OCI-LY1 (cell line): ENCODE data around the gene CYYR1.
"Not testable (repeated sequence)": the region's sequence is repeated elsewhere in the genome, so short reads cannot be mapped to it uniquely, and the experiment has no call there.

Experiments
- H2AFZ ChIP-seq: fragments of 200-600 bp; sonication (generic), shearing (Covaris generic); 2 replicates; pipeline ENCODE4 v1.6.0; 2014; ENCODE audit warnings: antibody characterized with exemption, mild to moderate bottlenecking, low read length
- H3F3A ChIP-seq: fragments of 200-600 bp; sonication (generic), shearing (Covaris generic); 2 replicates; pipeline ENCODE4 v1.6.0; 2014; ENCODE audit warnings: mild to moderate bottlenecking, antibody characterized with exemption, low read length, moderate library complexity; ENCODE audit not compliant: insufficient read depth
- H3K27ac ChIP-seq: fragments of 200-600 bp; sonication (generic); 2 replicates; pipeline ENCODE4 v1.5.1; 2014; ENCODE audit warnings: low read length, mixed run types, mild to moderate bottlenecking, low read depth; ENCODE audit not compliant: poor library complexity, severe bottlenecking
- H3K27me3 ChIP-seq: fragments of 200-600 bp; sonication (generic); 2 replicates; pipeline ENCODE4 v1.6.0; 2014; ENCODE audit warnings: antibody characterized with exemption, mild to moderate bottlenecking, low read length, moderate library complexity; ENCODE audit not compliant: insufficient read depth
- H3K36me3 ChIP-seq: fragments of 200-600 bp; sonication (generic); 2 replicates; pipeline ENCODE4 v1.6.1; 2014; ENCODE audit warnings: mild to moderate bottlenecking, antibody characterized with exemption, low read length, moderate library complexity, mixed read lengths; ENCODE audit not compliant: insufficient read depth
- H3K4me1 ChIP-seq: fragments of 200-600 bp; sonication (generic); 2 replicates; pipeline ENCODE4 v1.5.1; 2014; ENCODE audit warnings: mild to moderate bottlenecking, low read length, moderate library complexity; ENCODE audit not compliant: insufficient read depth, severe bottlenecking
- H3K4me2 ChIP-seq: fragments of 200-600 bp; sonication (generic), shearing (Covaris generic); 2 replicates; pipeline ENCODE4 v1.6.1; 2014; ENCODE audit warnings: low read length
- H3K4me3 ChIP-seq: fragments of 200-600 bp; sonication (generic); 2 replicates; pipeline ENCODE4 v1.5.1; 2014; ENCODE audit warnings: low read length, low read depth, mild to moderate bottlenecking, mixed read lengths; ENCODE audit not compliant: poor library complexity, severe bottlenecking
- H3K79me2 ChIP-seq: fragments of 200-600 bp; shearing (Covaris generic); 2 replicates; pipeline ENCODE4 v1.6.1; 2016; ENCODE audit warnings: mixed run types, low read length, mixed read lengths; ENCODE audit not compliant: insufficient read depth
- H3K9ac ChIP-seq: fragments of 200-600 bp; sonication (generic), shearing (Covaris generic); 2 replicates; pipeline ENCODE4 v1.6.1; 2014; ENCODE audit warnings: mild to moderate bottlenecking, low read length, mixed read lengths
- H3K9me2 ChIP-seq: fragments of 200-600 bp; sonication (generic), shearing (Covaris generic); 2 replicates; pipeline ENCODE4 v1.6.1; 2014; ENCODE audit warnings: low read depth, mild to moderate bottlenecking, low read length, mixed read lengths
- H3K9me3 ChIP-seq: fragments of 200-600 bp; shearing (Covaris generic); 2 replicates; pipeline ENCODE4 v1.6.1; 2014; ENCODE audit warnings: low read length, mixed read lengths
- H4K20me1 ChIP-seq: fragments of 200-600 bp; sonication (generic), shearing (Covaris generic); 2 replicates; pipeline ENCODE4 v1.6.0; 2016; ENCODE audit warnings: mild to moderate bottlenecking, low read length; ENCODE audit not compliant: insufficient read depth
- CTCF ChIP-seq: fragments of 200-600 bp; sonication (generic), shearing (Covaris generic); IDR thresholded peaks from 2 replicates; pipeline ENCODE4 v1.5.1; 2017; ENCODE audit warnings: mild to moderate bottlenecking, antibody characterized with exemption, low read length, moderate library complexity, mixed read lengths
- EZH2 ChIP-seq: fragments of 200-600 bp; sonication (generic), shearing (Covaris generic); IDR thresholded peaks from 2 replicates; pipeline ENCODE4 v1.8.0; 2017; ENCODE audit warnings: borderline replicate concordance, mixed run types, mild to moderate bottlenecking, antibody characterized with exemption, low read length, moderate library complexity, mixed read lengths

The CYYR1 gene

GRCh38 chr21:26461500-26461899, 111.6 kb downstream of the CYYR1 start:
- Histone ChIP-seq H3K36me3 (no peaks in the 10 kb centered on the region), H3F3A (no peaks in the 10 kb centered on the region), H3K27ac (no peak overlapping the region), H2AFZ (no peak overlapping the region), H3K4me3 (no peak overlapping the region), H3K79me2 (no peaks in the 10 kb centered on the region), H3K9me3 (no peaks in the 10 kb centered on the region), H3K4me1 (no peaks in the 10 kb centered on the region), H3K9me2 (no peaks in the 10 kb centered on the region), H3K27me3 (no peaks in the 10 kb centered on the region), H4K20me1 (no peaks in the 10 kb centered on the region), H3K9ac (no peak overlapping the region), H3K4me2 (no peak overlapping the region)
- TF ChIP-seq EZH2 (no peak), CTCF (no peak)

GRCh38 chr21:26460621-26461020, 112.5 kb downstream of the CYYR1 start:
- no peak overlapping the region for H3K9ac ChIP-seq
- H3K4me1 ChIP-seq = no peaks in the 10 kb centered on the region
- no peaks in the 10 kb centered on the region for H3K36me3 ChIP-seq
- H3K27ac ChIP-seq = no peak overlapping the region
- H4K20me1 ChIP-seq = no peaks in the 10 kb centered on the region
- no peaks in the 10 kb centered on the region for H3K9me3 ChIP-seq
- no peaks in the 10 kb centered on the region for H3F3A ChIP-seq
- H3K4me2 ChIP-seq = no peak overlapping the region
- TF ChIP-seq CTCF (no peak), EZH2 (no peak)
- no peaks in the 10 kb centered on the region for H3K9me2 ChIP-seq
- H2AFZ ChIP-seq = no peak overlapping the region
- no peaks in the 10 kb centered on the region for H3K79me2 ChIP-seq
- H3K4me3 ChIP-seq = no peak overlapping the region
- no peaks in the 10 kb centered on the region for H3K27me3 ChIP-seq

- not testable (repeated sequence) for H3F3A ChIP-seq, H3K9me2 ChIP-seq, H3K4me1 ChIP-seq, H3K9me3 ChIP-seq, H3K9ac ChIP-seq, H4K20me1 ChIP-seq, H3K27ac ChIP-seq, H3K27me3 ChIP-seq, H3K79me2 ChIP-seq, H3K4me3 ChIP-seq, H3K36me3 ChIP-seq, H3K4me2 ChIP-seq, H2AFZ ChIP-seq
Measured at GRCh38 chr21:26458854-26459253, 114.2 kb downstream of the CYYR1 start.

DNA sequence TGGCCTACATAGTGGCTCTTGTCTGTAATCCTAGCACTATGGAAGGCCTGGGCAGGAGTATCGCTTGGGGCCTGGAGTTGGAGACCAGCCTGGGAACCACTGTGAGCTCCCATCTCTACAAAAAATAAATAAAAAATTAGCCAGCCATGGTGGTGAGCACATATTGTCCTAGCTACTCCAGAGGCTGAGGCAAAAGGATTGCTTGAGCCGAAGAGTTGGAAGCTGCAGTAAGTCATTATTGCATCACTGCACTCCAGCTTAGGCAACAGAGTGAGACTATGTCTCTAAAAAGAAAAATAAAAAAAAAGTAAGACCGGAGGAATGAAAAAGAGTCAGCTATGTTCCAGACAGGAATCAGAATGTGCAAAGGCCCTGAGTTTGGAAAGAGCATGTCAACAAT, 115.3 kb downstream of the CYYR1 start:
- no peak overlapping the region for H3K4me2 ChIP-seq
- no peaks in the 10 kb centered on the region for H3K4me1 ChIP-seq
- no peaks in the 10 kb centered on the region for H3K9me3 ChIP-seq
- H3K9ac ChIP-seq = no peak overlapping the region
- H3K36me3 ChIP-seq = no peaks in the 10 kb centered on the region
- H3K79me2 ChIP-seq = no peaks in the 10 kb centered on the region
- H3F3A ChIP-seq = no peaks in the 10 kb centered on the region
- H3K4me3 ChIP-seq = no peak overlapping the region
- H3K27me3 ChIP-seq = no peaks in the 10 kb centered on the region
- H4K20me1 ChIP-seq = no peaks in the 10 kb centered on the region
- TF ChIP-seq CTCF = no peak
- no peak for TF ChIP-seq EZH2
- H3K9me2 ChIP-seq = no peaks in the 10 kb centered on the region
- H2AFZ ChIP-seq = no peak overlapping the region
- no peak overlapping the region for H3K27ac ChIP-seq
